ENCODE results near the gene WWC1.

GRCh38 chr5:168474319-168474718 lies 182.9 kb downstream of the WWC1 start:
- TF ChIP-seq, protein P1, sequence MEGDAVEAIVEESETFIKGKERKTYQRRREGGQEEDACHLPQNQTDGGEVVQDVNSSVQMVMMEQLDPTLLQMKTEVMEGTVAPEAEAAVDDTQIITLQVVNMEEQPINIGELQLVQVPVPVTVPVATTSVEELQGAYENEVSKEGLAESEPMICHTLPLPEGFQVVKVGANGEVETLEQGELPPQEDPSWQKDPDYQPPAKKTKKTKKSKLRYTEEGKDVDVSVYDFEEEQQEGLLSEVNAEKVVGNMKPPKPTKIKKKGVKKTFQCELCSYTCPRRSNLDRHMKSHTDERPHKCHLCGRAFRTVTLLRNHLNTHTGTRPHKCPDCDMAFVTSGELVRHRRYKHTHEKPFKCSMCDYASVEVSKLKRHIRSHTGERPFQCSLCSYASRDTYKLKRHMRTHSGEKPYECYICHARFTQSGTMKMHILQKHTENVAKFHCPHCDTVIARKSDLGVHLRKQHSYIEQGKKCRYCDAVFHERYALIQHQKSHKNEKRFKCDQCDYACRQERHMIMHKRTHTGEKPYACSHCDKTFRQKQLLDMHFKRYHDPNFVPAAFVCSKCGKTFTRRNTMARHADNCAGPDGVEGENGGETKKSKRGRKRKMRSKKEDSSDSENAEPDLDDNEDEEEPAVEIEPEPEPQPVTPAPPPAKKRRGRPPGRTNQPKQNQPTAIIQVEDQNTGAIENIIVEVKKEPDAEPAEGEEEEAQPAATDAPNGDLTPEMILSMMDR (IDR thresholded peaks at IDR 0.05; ENCODE audit: low read length) = no peak
- no peak for TF ChIP-seq EZH2 (IDR thresholded peaks at IDR 0.05; ENCODE audit: borderline replicate concordance, low read length)
